HuH-7.5 (cell line): ENCODE measurements around the gene NET1.
"Not testable (repeated sequence)": the region's sequence is repeated elsewhere in the genome, so short reads cannot be mapped to it uniquely, and the experiment has no call there.

Source experiments
- DNase-seq: peaks from one replicate; pipeline ENCODE4 v3.0.0; 2011; ENCODE audit warnings: low spot score

The NET1 gene, protein sequence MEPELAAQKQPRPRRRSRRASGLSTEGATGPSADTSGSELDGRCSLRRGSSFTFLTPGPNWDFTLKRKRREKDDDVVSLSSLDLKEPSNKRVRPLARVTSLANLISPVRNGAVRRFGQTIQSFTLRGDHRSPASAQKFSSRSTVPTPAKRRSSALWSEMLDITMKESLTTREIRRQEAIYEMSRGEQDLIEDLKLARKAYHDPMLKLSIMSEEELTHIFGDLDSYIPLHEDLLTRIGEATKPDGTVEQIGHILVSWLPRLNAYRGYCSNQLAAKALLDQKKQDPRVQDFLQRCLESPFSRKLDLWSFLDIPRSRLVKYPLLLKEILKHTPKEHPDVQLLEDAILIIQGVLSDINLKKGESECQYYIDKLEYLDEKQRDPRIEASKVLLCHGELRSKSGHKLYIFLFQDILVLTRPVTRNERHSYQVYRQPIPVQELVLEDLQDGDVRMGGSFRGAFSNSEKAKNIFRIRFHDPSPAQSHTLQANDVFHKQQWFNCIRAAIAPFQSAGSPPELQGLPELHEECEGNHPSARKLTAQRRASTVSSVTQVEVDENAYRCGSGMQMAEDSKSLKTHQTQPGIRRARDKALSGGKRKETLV

DNA sequence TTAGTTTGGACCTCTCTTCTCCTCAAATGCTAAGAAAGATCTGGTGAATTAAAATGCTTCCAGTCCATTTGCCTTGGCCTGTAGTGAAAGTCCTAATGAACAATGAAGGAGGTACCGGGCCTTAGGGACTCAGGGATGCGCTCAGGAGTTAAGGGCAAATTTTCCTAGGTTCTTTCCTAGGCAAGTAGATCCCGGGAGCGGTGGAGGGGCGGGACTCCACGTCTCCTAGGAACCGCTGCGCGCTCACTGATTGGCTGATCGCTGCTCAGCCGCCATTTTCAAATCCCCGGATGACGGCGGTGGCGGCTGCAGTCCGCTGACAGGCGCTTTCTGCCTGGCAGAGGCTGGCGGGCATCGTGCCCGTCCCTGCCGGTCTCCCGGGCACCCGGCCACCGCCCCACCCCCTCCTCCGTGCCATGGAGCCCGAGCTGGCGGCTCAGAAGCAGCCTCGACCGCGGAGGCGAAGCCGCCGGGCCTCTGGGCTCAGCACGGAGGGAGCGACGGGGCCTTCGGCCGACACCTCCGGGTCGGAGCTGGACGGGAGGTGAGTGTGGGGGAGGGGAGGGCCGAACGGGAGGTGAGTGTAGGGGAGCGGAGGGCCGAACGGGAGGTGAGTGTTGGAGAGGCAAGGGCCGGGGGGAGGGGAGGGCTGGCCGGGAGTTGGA is at the start of gene NET1:
Gene NET1, plus strand, starts transcription at position 281 of the 665 bp plus-strand sequence. Its CDS starts 136 bp downstream, at position 417.
- peak; percentile 91 for DNase-seq

DNA sequence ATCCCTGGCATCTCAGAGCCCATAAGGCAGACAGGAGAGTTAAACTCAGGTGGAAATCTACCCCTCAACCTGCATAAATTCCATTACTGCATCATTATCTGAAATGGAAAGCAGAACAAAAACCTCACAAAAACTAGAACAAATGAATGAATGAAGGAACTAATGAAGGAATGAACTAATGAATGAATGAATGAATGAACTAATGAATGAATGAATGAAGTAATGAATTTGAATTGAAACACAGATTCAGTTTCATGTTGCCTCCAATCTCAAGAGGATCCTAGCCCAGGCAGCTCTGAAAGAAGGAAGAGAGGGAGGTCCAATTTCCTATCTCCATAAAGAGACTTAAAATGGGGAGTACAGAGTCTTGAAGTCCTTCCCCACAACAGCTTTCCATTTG is 49.5 kb upstream of the NET1 start:
- DNase-seq = no peak

DNA sequence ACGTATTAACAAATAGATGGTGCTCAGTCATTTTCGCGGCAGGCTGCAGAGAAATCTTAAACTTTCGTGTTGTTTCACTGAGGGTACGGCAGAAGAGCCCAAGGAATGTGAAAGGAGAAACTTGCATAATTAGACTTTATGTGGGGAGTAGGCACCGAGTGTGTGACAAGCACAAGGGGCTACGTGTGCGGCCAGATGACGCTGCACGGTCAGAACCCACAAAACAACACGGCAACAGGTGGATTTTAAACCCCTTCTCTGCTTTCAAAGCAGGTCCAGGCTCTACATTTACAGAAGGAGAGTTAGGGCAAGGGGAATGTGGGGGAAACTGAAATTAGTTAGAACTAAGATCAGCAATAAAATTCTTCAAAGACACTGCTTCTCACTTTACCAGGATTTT is 48.0 kb upstream of the NET1 start:
- DNase-seq = no peak

DNA sequence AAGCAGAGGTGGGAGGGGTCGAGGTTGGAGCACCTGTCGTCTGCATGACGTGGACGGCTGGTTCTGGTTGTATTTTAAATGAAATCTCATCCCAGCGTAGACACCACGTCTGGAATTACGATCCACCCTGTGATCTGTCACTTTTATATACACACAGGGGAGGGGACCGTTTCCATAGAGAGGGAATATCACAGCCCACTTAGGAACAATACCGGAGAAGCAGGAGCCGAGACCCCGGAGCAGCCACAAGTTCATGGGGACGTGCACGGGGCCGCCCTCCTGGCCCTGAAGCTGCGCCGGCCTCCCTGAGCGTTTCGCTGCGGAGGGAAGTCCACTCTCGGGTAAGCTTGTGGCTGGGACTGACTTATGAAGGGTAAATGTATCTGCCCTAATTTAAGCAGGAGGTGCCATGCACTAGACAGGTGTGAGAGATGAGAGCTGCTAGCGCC is 47.4 kb upstream of the NET1 start, which contains the start of gene UCN3:
Gene UCN3, plus strand, starts transcription at position 77 of the 449 bp plus-strand sequence. CDS start 8,755 bp downstream, outside the sequence.
- DNase-seq = no peak

DNA sequence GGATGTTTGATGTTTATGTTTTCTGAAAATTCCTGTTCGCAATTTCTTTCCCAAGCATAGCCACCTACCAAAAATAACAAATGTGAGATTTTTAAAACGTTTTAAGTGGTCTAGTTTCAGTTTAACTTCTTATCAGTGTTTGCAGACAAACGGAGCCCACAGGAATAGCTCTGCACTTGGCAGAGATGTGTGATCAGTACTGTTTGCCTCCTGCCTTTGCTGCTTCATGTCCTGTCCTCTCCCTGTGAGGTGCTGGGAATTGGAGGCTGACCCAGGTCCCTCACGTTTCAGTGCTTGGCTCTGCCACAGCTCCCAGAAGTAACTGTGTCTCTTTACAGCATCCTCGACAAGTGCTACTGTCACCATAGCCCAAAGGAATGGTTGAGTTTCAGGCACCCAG is 46.4 kb upstream of the NET1 start:
- DNase-seq = no peak

DNA sequence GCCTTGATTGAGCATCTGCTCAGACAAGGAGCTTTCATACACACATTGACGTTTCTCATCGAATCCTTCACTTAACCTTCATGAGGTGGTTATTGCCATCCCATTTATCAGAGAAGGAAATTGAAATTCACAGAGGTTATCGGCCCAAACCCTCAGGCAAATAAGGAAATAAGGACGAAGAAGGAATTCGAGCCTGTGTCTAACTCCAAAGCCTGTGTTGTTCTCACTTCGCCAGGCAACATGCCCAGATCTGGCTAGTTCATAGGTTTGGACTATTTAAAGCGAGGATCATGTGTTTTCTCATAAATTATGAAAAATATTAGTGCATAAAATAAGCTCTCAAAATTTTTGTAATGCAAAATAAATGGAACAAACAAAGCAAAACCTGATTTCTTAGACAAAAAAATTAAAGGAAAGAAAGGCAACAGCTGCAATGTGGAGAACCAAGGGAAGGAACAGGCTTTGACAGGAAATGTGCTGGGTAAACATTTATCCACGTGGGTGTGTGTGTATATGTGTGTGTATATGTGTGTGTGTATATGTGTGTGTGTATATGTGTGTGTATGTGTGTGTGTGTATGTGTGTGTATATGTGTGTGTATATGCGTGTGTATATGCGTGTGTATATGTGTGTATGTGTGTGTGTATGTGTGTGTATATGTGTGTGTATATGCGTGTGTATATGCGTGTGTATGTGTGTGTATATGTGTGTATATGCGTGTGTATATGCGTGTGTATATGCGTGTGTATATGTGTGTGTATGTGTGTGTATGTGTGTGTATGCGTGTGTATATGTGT is 42.8 kb upstream of the NET1 start:
- no peak for DNase-seq

DNA sequence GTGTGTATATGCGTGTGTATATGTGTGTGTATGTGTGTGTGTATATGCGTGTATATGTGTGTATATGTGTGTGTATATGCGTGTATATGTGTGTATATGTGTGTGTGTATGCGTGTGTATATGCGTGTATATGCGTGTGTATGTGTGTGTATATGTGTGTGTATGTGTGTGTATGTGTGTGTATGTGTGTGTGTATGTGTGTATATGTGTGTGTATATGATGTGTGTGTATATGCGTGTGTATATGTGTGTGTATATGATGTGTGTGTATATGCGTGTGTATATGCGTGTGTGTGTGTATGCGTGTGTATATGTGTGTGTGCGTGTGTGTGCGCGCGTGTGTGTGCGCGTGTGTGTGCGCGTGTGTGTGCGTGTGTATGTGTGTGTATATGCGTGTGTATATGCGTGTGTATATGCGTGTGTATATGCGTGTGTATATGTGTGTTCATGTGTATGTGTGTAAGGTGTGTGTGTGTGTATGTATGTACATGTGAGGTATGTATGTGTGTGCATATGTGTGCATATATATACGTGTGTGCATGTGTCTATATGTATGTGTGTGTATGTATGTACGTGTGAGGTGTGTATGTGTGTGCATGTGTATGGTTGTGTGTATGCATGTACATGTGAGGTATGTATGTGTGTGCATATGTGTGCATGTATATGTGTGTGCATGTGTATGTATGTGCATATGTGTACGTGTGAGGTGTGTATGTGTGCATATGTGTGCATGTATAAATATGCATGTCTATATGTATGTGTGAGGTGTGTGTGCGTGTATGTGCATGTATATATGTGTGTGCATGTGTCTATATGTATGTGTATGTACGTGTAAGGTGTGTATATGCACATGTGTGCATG is 41.6 kb upstream of the NET1 start:
- no peak for DNase-seq

DNA sequence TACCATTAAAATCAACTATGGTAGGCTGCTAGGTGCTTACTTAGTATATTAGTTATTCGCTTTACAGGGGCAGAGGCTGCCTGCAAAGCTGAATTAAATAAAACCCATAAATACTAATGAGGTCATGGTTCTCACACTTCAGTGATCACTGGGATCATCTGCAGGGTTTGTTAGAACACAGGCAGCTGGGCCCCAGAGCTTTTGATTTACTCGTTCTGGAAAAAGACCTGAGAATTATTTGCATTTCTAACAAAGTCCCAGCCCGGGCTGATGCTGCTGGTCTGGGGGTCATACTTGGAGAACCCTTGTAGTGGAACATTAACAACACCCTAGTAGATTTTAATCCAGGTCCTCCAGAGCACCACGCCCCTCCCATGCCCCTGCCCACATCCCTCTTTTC is 39.0 kb upstream of the NET1 start:
- no peak for DNase-seq

DNA sequence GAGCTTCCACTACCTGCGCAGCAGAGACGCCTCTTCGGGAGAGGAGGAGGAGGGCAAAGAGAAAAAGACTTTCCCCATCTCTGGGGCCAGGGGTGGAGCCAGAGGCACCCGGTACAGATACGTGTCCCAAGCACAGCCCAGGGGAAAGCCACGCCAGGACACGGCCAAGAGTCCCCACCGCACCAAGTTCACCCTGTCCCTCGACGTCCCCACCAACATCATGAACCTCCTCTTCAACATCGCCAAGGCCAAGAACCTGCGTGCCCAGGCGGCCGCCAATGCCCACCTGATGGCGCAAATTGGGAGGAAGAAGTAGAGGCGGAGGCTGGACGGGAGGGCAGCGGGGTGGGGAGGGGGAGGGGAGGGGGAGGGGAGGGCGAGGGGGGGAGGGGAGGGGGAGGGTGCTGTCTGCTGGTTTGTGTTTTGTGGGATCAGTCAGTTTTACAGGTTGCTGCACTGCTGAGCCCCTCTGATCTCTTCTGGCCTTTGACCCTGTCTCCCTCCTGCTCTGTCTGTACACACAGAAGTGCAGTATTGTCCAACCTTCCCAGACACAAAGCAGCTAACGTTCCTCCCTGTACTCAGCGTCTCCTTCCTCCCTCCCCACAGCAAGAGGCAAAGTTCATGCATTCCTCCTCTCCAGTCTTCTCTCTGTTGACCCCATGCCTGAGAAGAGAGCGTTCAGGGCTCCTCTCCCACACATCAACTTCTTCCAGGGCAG is 38.3 kb upstream of the NET1 start:
- no peak for DNase-seq

DNA sequence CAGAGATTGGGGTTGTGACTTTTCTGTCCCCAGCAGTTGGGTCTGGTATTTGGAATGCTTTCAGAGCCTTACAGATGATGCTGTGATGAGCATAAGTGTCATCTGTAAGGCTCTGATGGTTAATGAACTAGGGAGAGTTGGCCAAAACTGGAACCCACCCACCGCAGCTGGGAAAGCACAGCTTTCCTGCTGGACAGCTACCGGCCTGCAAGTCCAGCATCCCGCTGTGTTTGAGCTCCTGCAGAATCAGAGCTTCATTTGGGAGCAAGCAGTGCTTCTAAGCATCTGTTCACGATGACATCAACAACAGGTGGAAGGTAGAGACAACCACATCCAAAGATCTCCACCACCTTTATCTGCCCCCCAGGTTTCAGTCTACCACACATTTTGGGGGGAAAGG is 35.9 kb upstream of the NET1 start:
- no peak for DNase-seq

DNA sequence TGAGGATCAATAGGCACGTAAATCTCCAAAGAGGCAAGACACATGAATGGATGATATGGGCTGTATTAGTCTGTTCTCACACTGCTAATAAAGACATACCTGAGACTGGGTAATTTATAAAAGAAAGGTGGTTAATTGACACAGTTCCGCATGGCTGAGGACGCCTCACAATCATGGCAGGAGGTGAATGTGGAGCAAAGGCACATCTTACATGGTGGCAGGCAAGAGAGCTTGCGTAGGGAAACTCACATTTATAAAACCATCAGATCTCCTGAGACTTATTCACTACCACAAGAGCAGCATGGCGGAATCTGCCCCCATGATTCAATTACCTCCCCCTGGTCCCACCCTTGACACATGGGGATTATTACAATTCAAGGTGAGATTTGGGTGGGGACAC is 33.2 kb upstream of the NET1 start:
- not testable (repeated sequence) for DNase-seq

DNA sequence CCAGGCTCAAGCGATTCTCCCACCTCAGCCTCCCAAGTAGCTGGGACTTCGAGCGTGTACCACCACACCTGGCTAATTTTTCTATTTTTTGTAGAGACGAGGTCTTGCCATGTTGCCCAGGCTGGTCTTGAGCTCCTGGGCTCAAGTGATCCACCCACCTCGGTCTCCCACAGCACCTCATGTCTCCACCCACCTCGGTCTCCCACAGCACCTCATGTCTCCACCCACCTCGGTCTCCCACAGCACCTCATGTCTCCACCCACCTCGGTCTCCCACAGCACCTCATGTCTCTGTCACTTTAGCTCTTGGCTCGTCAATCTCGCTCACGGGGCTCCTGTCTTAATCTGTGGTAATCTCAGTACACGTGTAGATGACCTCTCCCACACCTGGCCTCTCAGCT is 32.0 kb upstream of the NET1 start:
- DNase-seq = not testable (repeated sequence)

DNA sequence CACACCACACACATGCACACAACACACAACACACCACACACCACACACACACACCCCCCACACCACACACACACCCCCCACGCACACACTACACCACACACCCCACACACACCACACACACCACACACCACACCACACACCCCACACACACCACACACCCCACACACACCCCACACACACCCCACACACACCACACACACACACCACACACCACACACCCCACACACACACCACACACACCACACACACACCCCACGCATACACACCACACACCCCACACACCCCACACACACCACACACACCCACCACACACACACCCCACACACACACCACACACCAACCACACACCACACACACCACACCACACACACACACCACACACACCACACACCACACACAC is 31.2 kb upstream of the NET1 start:
- no peak for DNase-seq

DNA sequence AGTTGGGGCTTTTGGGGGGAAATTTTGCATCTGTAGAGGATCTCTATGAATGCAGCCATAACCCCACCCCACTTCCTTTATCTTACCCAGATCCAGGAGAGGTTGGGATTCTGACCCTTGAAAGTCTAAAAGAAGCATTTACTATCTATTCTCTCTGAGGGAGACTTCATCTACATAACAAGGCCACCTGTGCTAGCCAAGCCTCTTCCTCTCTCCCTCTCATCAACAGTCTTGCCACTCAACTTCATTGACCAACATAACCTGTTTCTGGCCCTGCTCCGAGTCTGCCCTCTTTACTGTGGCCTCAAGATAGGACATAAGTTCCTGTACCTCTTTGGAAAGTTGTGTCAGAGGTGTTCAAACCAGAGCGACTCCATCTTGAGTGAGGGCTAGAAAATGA is 27.1 kb upstream of the NET1 start:
- no peak for DNase-seq

DNA sequence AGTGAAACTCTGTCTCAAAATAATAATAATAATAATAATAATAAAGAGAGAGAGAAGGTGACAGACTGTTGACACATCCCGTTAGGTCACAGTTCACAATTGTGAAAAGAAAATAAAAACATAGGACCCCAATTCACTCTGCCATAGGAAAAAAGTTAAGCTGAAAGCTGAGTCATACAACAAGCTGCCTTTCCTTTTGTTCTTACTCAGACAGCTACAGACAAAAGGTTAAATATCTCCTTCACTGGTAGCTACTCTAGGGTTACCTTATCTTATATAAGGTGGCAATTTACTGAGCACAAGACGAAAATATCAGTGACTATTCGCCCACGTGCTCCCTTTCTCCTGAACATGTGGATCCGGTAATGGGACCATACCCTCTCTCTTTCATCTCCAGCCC is 25.2 kb upstream of the NET1 start:
- DNase-seq = no peak

DNA sequence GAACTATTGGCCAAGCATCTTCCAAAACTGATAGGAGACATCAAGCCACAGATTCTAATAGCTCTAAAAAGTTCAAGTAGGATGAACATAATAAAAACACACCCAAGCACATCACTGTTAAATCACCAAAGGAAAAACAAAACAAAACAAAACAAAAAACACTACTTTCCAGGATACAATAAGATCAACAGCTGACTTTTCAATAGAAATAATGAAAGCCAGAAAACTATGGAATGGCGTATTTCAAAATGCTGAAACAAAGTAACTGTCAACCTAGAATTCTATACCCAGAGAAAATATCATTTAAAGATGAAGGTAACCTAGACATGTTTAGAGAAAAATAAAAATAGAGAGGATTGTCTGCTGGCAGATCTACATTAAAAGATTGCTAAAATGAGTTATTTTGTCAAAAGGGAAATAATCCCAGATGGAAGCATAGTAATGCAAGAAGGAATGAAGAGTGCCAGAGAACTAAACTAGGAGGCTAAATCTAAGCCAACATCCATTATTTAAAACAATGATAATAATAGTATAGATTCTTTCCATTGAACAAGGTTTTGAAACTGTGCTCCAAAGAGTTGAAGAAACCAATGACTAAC is 21.7 kb upstream of the NET1 start:
- DNase-seq = no peak

DNA sequence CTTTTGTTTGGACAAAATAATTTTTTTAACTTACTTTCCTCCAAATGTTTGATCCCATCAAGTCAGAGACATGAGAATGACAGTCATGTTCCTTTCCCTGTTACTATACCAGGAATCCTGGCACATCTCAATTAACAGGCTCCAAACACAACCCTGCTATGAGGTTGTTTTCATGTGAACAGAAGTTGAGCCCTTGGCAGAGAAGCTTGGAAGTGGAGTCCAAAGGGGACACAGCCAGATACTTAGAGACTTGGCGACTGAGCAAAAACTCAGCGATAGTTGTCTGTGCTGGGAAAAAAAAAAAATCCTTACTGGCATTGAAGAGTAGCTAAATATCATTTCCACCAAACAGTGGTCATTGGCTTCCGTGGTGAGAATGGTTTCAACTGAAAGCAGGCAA is 20.6 kb upstream of the NET1 start:
- DNase-seq = no peak

DNA sequence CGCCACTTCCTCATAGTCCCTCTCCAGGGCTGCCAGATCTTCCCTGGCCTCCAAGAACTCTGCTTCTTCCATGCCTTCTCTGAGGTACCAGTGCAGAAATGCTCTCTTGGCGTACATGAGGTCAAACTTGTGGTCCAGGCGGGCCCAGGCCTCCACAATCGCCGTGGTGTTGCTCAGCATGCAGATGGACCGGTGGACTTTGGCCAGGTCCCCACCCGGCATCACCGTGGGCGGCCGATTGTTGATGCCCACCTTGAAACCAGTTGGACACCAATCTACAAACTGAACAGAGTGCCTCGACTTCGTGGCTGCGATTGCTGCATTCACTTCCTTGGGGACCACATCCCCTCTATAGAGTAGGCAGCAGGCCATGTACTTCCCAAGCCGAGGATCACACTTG is 18.8 kb upstream of the NET1 start:
- no peak for DNase-seq

DNA sequence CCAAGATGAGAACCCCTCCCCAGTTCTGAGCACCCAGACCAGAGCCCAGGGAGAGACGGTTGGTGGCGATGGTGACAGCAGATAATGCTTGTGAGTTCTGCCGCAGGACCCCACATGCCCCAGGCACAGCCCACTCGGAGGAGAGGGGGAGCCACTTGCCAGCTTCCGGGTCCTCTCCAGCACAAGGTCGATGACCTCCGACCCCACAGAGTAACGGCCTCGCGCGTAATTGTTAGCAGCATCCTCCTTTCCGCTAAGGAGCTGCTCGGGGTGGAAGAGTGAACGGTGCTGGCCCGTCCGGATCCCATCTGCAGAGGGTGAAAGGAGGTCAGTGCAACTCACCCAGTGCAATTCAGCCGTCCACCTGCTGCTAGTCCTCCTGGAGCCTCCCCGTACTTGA is 17.2 kb upstream of the NET1 start:
- DNase-seq = no peak
